Pancreas (tissue), 10 donors: ENCODE data around the gene ANKRD12. TPM values are rescaled to one million over a fixed set of nuclear protein-coding genes. Genes with fewer than 3 reads are reported as not detected.

Experiments used
- ATAC-seq, 4 donors: fragments of 200-7000 bp; cut with Tn5 transposase; one replicate each; pipeline versions ENCODE4 v1.8.0 to v1.9.1; 2020; ENCODE audit warnings: mild to moderate bottlenecking in 4 of 4, moderate library complexity in 4 of 4
- DNase-seq, 6 donors: peaks; one replicate each; pipeline ENCODE4 v3.0.0-alpha.2; 2020
- FAIRE-seq: peaks from 2 replicates; lab custom pipeline; 2012; peaks lifted over from hg19 to GRCh38; lab: Jason Lieb, UNC
- H3K27ac ChIP-seq, 4 donors: fragments of 200-600 bp; sonication (generic); 1 replicate in 3 of 4; 2 replicates in 1 of 4; pipeline versions ENCODE4 v1.5.0 to v1.8.0; 2020
- H3K27me3 ChIP-seq, 4 donors: fragments of 200-600 bp; one replicate each; pipeline ENCODE4 v1.8.0; 2021
- H3K36me3 ChIP-seq, 3 donors: fragments of 200-600 bp; sonication (generic) in 1 of 3; one replicate each; pipeline versions ENCODE4 v1.5.0 to v1.8.0; 2020 to 2021
- H3K4me1 ChIP-seq, 3 donors: fragments of 200-600 bp; one replicate each; pipeline ENCODE4 v1.8.0; 2021
- H3K4me3 ChIP-seq, 4 donors: fragments of 200-600 bp; sonication (generic) in 2 of 4; one replicate each; pipeline versions ENCODE4 v1.5.0 to v1.8.0; 2020 to 2021
- H3K9me3 ChIP-seq, 4 donors: fragments of 200-600 bp; one replicate each; pipeline ENCODE4 v1.8.0; 2021
- WGBS, 2 donors: extraction: QIAGEN DNeasy Blood & Tissue Kit; methylation state at CpG; one replicate each; pipeline ENCODE4 v1.1.7; 2013; 5-methylcytosine and 5-hydroxymethylcytosine counted together
- intact Hi-C, 3 donors: fragments of 100-400 bp; cut with DNase I; formaldehyde crosslinking; loops; one replicate each; pipeline versions ENCODE4 v1.11.1 to v1.14.2; 2022
- polyA plus RNA-seq, 2 donors: library from polyadenylated mRNA; stranded (reverse); fragments of 200-250 nt; gene quantifications; one replicate each; pipeline ENCODE4 v1.2.3, GENCODE V29; 2013
- total RNA-seq, 6 donors: library from RNA; stranded (reverse); fragmentation: NEBNext Ultra II Directional in 4 of 6; extraction: Animal tissue kit (Norgen Biotek cat#: 25700) in 4 of 6; gene quantifications; one replicate each; pipeline versions ENCODE4 v1.2.1 to v1.2.4, GENCODE V29; 2021 to 2023
- TF ChIP-seq, protein P1 (sequence below), 4 donors: fragments of 200-600 bp; sonication (generic) in 3 of 4; IDR thresholded peaks; one replicate each; pipeline versions ENCODE4 v1.5.0 to v1.8.0; 2021; ENCODE audit warnings: antibody characterized with exemption in 4 of 4
- donor health status: healthy with polysubstance abuse.
- donor health status: DM: no; HTN: no; CAD: no; lungs with moderate emphysema.
- donor health status: DM: no; HTN: no; CAD: no.
- donor health status: control.
- donor health status: control.
- donor health status: Bipolar disorder and iron deficiency.
- donor health status: DM: yes; HTN: yes; CAD: no.
- donor health status: DM: no; HTN: no; CAD: no.
- donor health status: DM: no; HTN: no; CAD: no.
- donor health status: DM: yes; HTN: yes; CAD: no.

ANKRD12 gene
- total and polyA plus RNA-seq, 8 donors = 14.5 to 51.7 (median 27.3) TPM

DNA sequence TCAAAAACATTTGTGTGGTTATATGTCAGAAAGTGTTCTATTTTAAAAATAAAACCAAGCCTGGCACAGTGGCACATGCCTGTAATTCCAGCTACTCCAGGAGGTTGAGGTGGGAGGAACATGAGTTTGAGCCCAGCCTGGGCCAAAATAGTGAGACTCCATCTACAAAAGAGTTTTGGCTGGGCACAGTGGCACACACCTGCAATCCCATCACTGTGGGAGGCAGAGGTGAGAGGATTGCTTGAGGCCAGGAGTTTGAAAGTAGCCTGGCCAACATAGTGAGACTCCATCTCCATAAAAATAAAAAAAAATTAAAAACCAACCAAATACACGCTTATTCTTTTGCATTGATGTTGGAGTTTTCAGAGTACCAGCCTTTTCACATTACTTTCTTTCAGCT is 9.6 kb downstream of the ANKRD12 start:
- H3K4me3 ChIP-seq = no peak overlapping the region
- DNase-seq (no peak), ATAC-seq (no peak), FAIRE-seq (no peak)
- WGBS, 2 donors = 88 to 92% methylated on average over 1 of the region's 1 CpG
- H3K36me3 ChIP-seq = no peaks in the 10 kb centered on the region
- H3K27ac ChIP-seq = peak overlapping the region in 1 of 4 donors; percentile 30
- H3K4me1 ChIP-seq = peaks cover 28 to 50% (median 38%) of the 10 kb centered on the region in 3 donors
- intact Hi-C loops = loop anchor here in 1 of 3 donors (5.0 kb wide), 1 partner anchor 69 kb away; no protein-coding TSS in a partner anchor
- no peaks in the 10 kb centered on the region for H3K27me3 ChIP-seq
- TF ChIP-seq, protein P1, sequence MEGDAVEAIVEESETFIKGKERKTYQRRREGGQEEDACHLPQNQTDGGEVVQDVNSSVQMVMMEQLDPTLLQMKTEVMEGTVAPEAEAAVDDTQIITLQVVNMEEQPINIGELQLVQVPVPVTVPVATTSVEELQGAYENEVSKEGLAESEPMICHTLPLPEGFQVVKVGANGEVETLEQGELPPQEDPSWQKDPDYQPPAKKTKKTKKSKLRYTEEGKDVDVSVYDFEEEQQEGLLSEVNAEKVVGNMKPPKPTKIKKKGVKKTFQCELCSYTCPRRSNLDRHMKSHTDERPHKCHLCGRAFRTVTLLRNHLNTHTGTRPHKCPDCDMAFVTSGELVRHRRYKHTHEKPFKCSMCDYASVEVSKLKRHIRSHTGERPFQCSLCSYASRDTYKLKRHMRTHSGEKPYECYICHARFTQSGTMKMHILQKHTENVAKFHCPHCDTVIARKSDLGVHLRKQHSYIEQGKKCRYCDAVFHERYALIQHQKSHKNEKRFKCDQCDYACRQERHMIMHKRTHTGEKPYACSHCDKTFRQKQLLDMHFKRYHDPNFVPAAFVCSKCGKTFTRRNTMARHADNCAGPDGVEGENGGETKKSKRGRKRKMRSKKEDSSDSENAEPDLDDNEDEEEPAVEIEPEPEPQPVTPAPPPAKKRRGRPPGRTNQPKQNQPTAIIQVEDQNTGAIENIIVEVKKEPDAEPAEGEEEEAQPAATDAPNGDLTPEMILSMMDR (IDR thresholded peaks at IDR 0.05) = no peak
- H3K9me3 ChIP-seq = no peaks in the 10 kb centered on the region

DNA sequence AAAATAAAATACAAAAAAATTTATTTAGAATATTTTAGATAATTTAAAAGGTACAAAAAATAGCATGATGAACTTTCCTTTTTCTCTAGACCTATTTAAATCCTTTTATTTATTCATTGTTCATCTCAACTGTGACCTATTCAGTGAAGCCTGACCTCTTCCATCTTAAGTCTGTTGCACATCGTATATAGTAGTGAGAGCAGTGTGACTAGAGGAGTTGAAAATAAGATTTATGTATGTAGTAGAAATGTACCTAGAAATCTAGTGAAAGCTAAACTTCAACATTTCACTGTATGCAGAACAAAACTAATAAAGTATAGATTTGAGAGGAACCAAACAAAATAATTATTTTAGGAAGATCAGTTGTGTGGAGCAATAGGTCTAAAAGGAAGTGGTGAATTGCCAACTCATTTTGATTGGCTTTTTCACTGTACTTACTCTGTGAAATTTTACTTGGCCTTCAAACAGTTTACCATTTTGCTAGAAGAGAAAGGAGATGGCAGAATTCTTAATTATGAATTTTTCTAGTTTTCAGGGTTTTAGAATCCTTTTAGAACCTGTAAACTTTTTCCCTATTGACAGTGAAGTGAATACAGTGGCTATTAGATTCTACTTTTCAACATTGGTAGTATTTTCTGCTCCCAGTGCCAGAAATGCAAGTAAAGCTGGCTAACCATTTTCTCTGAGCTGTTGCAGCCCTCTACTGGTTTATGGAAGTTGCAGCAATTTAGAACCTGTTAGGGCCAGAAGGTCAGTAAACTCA is 11.0 kb downstream of the ANKRD12 start:
- peak overlapping the region in 2 of 4 donors; percentile 39 to 61 for H3K27ac ChIP-seq
- no peaks in the 10 kb centered on the region for H3K27me3 ChIP-seq
- intact Hi-C loops = loop anchor here in 1 of 3 donors (5.0 kb wide), 1 partner anchor 70 kb away; no protein-coding TSS in a partner anchor
- FAIRE-seq (peak; percentile 91), ATAC-seq (peak; percentile 82 to 95 (median 92)), DNase-seq (peak in 3 of 6 donors; percentile 27 to 44 (median 32))
- WGBS, 2 donors = 23 to 29% methylated on average over 1 of the region's 1 CpG
- H3K9me3 ChIP-seq = no peaks in the 10 kb centered on the region
- TF ChIP-seq, protein P1 (IDR thresholded peaks at IDR 0.05) = peak in 3 of 4 donors; percentile 18 to 54 (median 49)
- peaks cover 19 to 45% (median 35%) of the 10 kb centered on the region in 3 donors for H3K4me1 ChIP-seq
- H3K36me3 ChIP-seq = no peaks in the 10 kb centered on the region
- no peak overlapping the region for H3K4me3 ChIP-seq

DNA sequence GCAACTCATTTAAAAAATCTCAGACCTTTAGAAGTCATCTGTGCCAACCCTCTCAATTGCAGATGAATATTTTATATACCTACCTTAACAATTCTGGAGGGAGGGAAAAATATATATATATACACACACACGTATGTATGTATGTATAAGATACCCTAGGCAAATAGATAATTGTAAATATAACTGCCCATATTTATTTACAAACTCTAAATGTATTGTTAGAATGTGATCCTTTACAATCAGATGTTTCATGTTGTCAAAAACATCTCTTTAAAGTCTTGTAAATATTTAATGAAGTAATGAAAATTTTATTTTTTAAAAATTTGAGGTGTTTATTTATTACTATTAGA is 11.6 kb downstream of the ANKRD12 start:
- peak; percentile 9 for FAIRE-seq
- Histone ChIP-seq H3K27ac (peak overlapping the region in 1 of 4 donors; percentile 61), H3K9me3 (no peaks in the 10 kb centered on the region), H3K27me3 (no peaks in the 10 kb centered on the region), H3K4me3 (no peak overlapping the region), H3K4me1 (peaks cover 19 to 49% (median 41%) of the 10 kb centered on the region in 3 donors), H3K36me3 (no peaks in the 10 kb centered on the region)
- no peak for ATAC-seq
- DNase-seq = no peak
- intact Hi-C loops = loop anchor here in 1 of 3 donors (5.0 kb wide), 1 partner anchor 71 kb away; no protein-coding TSS in a partner anchor
- TF ChIP-seq, protein P1 (IDR thresholded peaks at IDR 0.05) = no peak
- 10 to 14% methylated on average over 1 of the region's 1 CpG for WGBS, 2 donors

DNA sequence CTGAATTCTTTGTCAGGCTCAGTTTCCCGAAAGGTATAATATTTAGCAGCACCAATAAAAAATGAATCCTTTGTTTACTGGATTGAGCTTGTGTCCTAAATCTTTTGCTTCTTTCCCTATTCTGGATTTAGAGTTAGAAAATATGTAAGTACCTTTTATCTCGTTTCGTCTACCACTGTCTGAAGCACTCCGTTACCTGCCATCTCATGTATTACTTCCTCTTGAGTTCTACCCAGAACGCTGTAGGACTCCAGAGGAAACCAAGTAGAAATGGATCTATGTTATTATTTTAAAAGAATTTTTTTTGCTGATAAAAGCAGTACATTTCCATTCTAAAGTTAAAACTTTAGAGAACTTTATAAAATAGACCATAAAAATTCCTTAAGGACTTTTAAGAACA is 13.5 kb downstream of the ANKRD12 start:
- TF ChIP-seq, protein P1 (IDR thresholded peaks at IDR 0.05) = no peak
- no peak for FAIRE-seq
- no peak for DNase-seq
- 73 to 74% methylated on average over 5 of the region's 5 CpGs for WGBS, 2 donors
- Histone ChIP-seq H3K4me1 (peaks cover 19 to 44% (median 34%) of the 10 kb centered on the region in 3 donors), H3K27me3 (no peaks in the 10 kb centered on the region), H3K36me3 (no peaks in the 10 kb centered on the region), H3K27ac (no peak overlapping the region), H3K9me3 (no peaks in the 10 kb centered on the region), H3K4me3 (no peak overlapping the region)
- ATAC-seq = no peak
- intact Hi-C loops = no loop called here

DNA sequence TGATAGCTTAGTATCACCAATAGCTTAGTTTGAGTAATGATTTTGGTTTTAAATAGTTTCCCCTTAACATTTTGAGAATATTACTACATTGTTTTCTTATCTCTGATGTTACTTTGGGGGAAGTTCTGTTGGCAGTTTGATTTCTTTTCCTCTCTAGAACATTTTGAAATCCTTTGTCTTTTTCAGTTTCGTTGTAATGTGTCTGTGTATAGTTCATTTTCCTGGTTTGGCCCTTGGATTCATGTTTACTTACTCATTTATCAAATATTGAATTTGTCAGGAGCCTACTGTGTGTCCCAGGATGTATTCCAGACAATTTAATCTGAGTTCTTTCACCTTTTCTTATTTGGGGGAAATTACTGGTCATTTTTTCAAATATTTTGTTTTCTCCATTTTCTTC is 16.7 kb downstream of the ANKRD12 start:
- WGBS, 2 donors = 21 to 27% methylated on average over 1 of the region's 1 CpG
- TF ChIP-seq, protein P1 (IDR thresholded peaks at IDR 0.05) = no peak
- no peaks in the 10 kb centered on the region for H3K9me3 ChIP-seq
- peaks cover 3 to 27% (median 21%) of the 10 kb centered on the region in 3 donors for H3K4me1 ChIP-seq
- no peaks in the 10 kb centered on the region for H3K27me3 ChIP-seq
- DNase-seq = no peak
- FAIRE-seq = no peak
- peak in 3 of 4 donors; percentile 21 to 57 (median 43) for ATAC-seq
- intact Hi-C loops = no loop called here
- no peak overlapping the region for H3K27ac ChIP-seq
- H3K4me3 ChIP-seq = no peak overlapping the region
- H3K36me3 ChIP-seq = no peaks in the 10 kb centered on the region
